HepG2 (cell line): ENCODE measurements around the gene CAMK2G. TPM values are rescaled to one million over a fixed set of nuclear protein-coding genes. Genes with fewer than 3 reads are reported as not detected.

Source experiments
- AKAP8 ChIP-seq: sonication (generic); formaldehyde crosslinking; IDR thresholded peaks from 2 replicates; pipeline ENCODE4 v1.5.1; 2020; ENCODE audit warnings: mild to moderate bottlenecking, missing genetic modification reagents
- ATF4 ChIP-seq, 2 experiments: fragments of 450-650 bp in 1 of 2; sonication (generic) in 1 of 2; formaldehyde crosslinking; IDR thresholded peaks; 2 replicates each; pipeline versions ENCODE4 v1.5.0 to v1.8.0; 2020 to 2022; ENCODE audit warnings: mild to moderate bottlenecking in 1 of 2, missing genetic modification reagents in 1 of 2
- BRD4 ChIP-seq: sonication (generic); formaldehyde crosslinking; IDR thresholded peaks from 2 replicates; pipeline ENCODE4 v1.4.0; 2020; ENCODE audit warnings: missing genetic modification reagents
- CEBPB ChIP-seq: IDR thresholded peaks from 2 replicates; pipeline ENCODE4 v1.6.1; 2011; ENCODE audit warnings: low read depth, low read length, improper control_type of control experiment, borderline replicate concordance
- CENPBD1 ChIP-seq: sonication (generic); formaldehyde crosslinking; IDR thresholded peaks from 2 replicates; pipeline ENCODE4 v1.8.0; 2022; ENCODE audit warnings: missing genetic modification reagents, low read depth, mild to moderate bottlenecking, borderline replicate concordance
- CREM ChIP-seq, 2 experiments: sonication (generic) in 1 of 2; formaldehyde crosslinking in 1 of 2; IDR thresholded peaks; 2 replicates each; pipeline versions ENCODE4 v1.4.0 to v1.6.1; 2016 to 2020; ENCODE audit warnings: antibody characterized with exemption in 1 of 2, mild to moderate bottlenecking in 1 of 2, missing genetic modification reagents in 1 of 2
- ESRRA ChIP-seq: sonication (generic); formaldehyde crosslinking; IDR thresholded peaks from 2 replicates; pipeline ENCODE4 v1.5.1; 2020; ENCODE audit warnings: mild to moderate bottlenecking, low read depth, missing genetic modification reagents
- GATA4 ChIP-seq: sonication (generic); IDR thresholded peaks from 2 replicates; pipeline ENCODE4 v1.6.1; 2016; ENCODE audit warnings: antibody characterized with exemption, low read depth, borderline replicate concordance
- KLF16 ChIP-seq, 2 experiments: sonication (generic) in 1 of 2; formaldehyde crosslinking in 1 of 2; IDR thresholded peaks; 2 replicates each; pipeline versions ENCODE4 v1.6.1 to v1.8.0; 2016 to 2023; ENCODE audit warnings: missing genetic modification reagents in 2 of 2, missing compliant biosample characterization in 1 of 2
- MAF1 ChIP-seq: sonication (generic); formaldehyde crosslinking; IDR thresholded peaks from 2 replicates; pipeline ENCODE4 v1.5.0; 2020; ENCODE audit warnings: missing genetic modification reagents, borderline replicate concordance
- MTA1 ChIP-seq: sonication (generic); formaldehyde crosslinking; IDR thresholded peaks from 2 replicates; pipeline ENCODE4 v1.4.0; 2020; ENCODE audit warnings: missing genetic modification reagents, mild to moderate bottlenecking, borderline replicate concordance
- MYC ChIP-seq: sonication (generic); formaldehyde crosslinking; IDR thresholded peaks from 2 replicates; pipeline ENCODE4 v1.9.0; 2021; ENCODE audit warnings: missing genetic modification reagents, borderline replicate concordance
- POLR2A ChIP-seq, 2 experiments: IDR thresholded peaks; 2 replicates each; pipeline ENCODE4 v1.6.1; 2011; ENCODE audit warnings: low read depth in 2 of 2, low read length in 2 of 2, mild to moderate bottlenecking in 1 of 2, moderate library complexity in 1 of 2; ENCODE audit not compliant: insufficient read depth in 1 of 2
- RELA ChIP-seq: sonication (generic); formaldehyde crosslinking; IDR thresholded peaks from 2 replicates; pipeline ENCODE4 v1.4.0; 2020; ENCODE audit warnings: missing genetic modification reagents
- SRY ChIP-seq: sonication (generic); formaldehyde crosslinking; IDR thresholded peaks from 2 replicates; pipeline ENCODE4 v1.8.0; 2022; ENCODE audit warnings: mild to moderate bottlenecking, missing genetic modification reagents
- XBP1 ChIP-seq: sonication (generic); formaldehyde crosslinking; IDR thresholded peaks from 2 replicates; pipeline ENCODE4 v1.5.0; 2020; ENCODE audit warnings: missing genetic modification reagents
- ZC3H13 ChIP-seq: sonication (generic); formaldehyde crosslinking; IDR thresholded peaks from 2 replicates; pipeline ENCODE4 v1.8.1; 2023; ENCODE audit warnings: mild to moderate bottlenecking, missing genetic modification reagents, moderate library complexity
- ZNF543 ChIP-seq: sonication (generic); formaldehyde crosslinking; IDR thresholded peaks from 2 replicates; pipeline ENCODE4 v1.4.0; 2020; ENCODE audit warnings: mild to moderate bottlenecking, missing genetic modification reagents
- ZNF556 ChIP-seq: sonication (generic); formaldehyde crosslinking; IDR thresholded peaks from 2 replicates; pipeline ENCODE4 v1.4.0; 2020; ENCODE audit warnings: mild to moderate bottlenecking, missing genetic modification reagents, borderline replicate concordance
- ZNF782 ChIP-seq: sonication (generic); formaldehyde crosslinking; IDR thresholded peaks from 2 replicates; pipeline ENCODE4 v1.4.0; 2020; ENCODE audit warnings: missing genetic modification reagents, mild to moderate bottlenecking, borderline replicate concordance
- polyA plus RNA-seq, 8 experiments: library from polyadenylated mRNA; depleted of rRNA in 3 of 8; stranded (reverse) in 7 of 8; unstranded in 1 of 8; fragments of >200 nt; fragmentation: Illumina TruSeq in 4 of 8; extraction: Trizol in 4 of 8; gene quantifications; 2 replicates each; pipeline versions ENCODE4 v1.2.1 to v1.2.3, GENCODE V29; 2011 to 2016; ENCODE audit warnings: low read depth in 4 of 8, missing spikeins in 1 of 8, mixed read lengths in 1 of 8; ENCODE audit not compliant: insufficient read depth in 1 of 8
- total RNA-seq, 5 experiments: library from RNA; depleted of rRNA; stranded (reverse); fragments of >200 nt; fragmentation: Illumina TruSeq; extraction: Trizol; gene quantifications; 2 replicates each; pipeline ENCODE4 v1.2.3, GENCODE V29; 2016; ENCODE audit warnings: low read depth in 1 of 5
- TF ChIP-seq, protein P1 (sequence below): sonication (generic); formaldehyde crosslinking; IDR thresholded peaks from 2 replicates; pipeline ENCODE4 v1.8.1; 2023; ENCODE audit warnings: mild to moderate bottlenecking, inconsistent platforms, moderate library complexity, missing genetic modification reagents, borderline replicate concordance
- TF ChIP-seq, protein P2 (sequence below): sonication (generic); formaldehyde crosslinking; IDR thresholded peaks from 2 replicates; pipeline ENCODE4 v1.8.0; 2022; ENCODE audit warnings: missing genetic modification reagents, mild to moderate bottlenecking, moderate library complexity, borderline replicate concordance
- TF ChIP-seq, protein P3 (sequence below): sonication (generic); formaldehyde crosslinking; IDR thresholded peaks from 2 replicates; pipeline ENCODE4 v1.4.0; 2020; ENCODE audit warnings: missing genetic modification reagents

The CAMK2G gene
- total and polyA plus RNA-seq, 2 of the 13 experiments (the other 11 are each of a cell fraction or from before 2014, with no cell fraction given), result 15.9 to 18.8 TPM

- TF ChIP-seq, protein P1, sequence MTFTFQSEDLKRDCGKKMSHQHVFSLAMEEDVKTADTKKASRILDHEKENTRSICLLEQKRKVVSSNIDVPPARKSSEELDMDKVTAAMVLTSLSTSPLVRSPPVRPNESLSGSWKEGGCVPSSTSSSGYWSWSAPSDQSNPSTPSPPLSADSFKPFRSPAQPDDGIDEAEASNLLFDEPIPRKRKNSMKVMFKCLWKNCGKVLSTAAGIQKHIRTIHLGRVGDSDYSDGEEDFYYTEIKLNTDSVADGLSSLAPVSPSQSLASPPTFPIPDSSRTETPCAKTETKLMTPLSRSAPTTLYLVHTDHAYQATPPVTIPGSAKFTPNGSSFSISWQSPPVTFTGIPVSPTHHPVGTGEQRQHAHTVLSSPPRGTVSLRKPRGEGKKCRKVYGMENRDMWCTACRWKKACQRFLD (CRISPR knock-in tag), result no peak
- TF ChIP-seq SRY (0 out of 2 replicates have a peak, but pooled peaks have one; percentile 46), CREM (IDR thresholded peaks at IDR 0.05) (no peak), CREM (CRISPR knock-in tag; IDR thresholded peaks at IDR 0.05) (no peak), XBP1 (CRISPR knock-in tag) (no peak), ZNF782 (0 out of 2 replicates have a peak, but pooled peaks have one; percentile 64), CEBPB (peak; percentile 91), ESRRA (CRISPR knock-in tag) (no peak; the same call in 1 of the 2 replicates), ZNF543 (CRISPR knock-in tag) (peak; percentile 57; the same call in 1 of the 2 replicates), GATA4 (0 out of 2 replicates have a peak, but pooled peaks have one; percentile 7), BRD4 (CRISPR knock-in tag) (peak; percentile 32; the same call in 1 of the 2 replicates), ZC3H13 (CRISPR knock-in tag) (no peak), ATF4 (CRISPR knock-in tag; IDR thresholded peaks at IDR 0.05) (peak in 1 of 2 experiments; percentile 12; a peak in 1 of 4 replicates), MAF1 (CRISPR knock-in tag) (no peak), KLF16 (CRISPR knock-in tag; IDR thresholded peaks at IDR 0.05) (peak in 1 of 2 experiments; percentile 15; a peak in 1 of 4 replicates), MTA1 (no peak; the same call in 1 of the 2 replicates), AKAP8 (no peak), RELA (CRISPR knock-in tag) (no peak), MYC (CRISPR knock-in tag) (peak; percentile 74; the same call in 1 of the 2 replicates), CENPBD1 (CRISPR knock-in tag) (no peak), POLR2A (IDR thresholded peaks at IDR 0.05; ENCODE audit: insufficient read depth in 1 of 2, low read depth in 2 of 2, low read length in 2 of 2) (peak; percentile 62 to 83), ZNF556 (CRISPR knock-in tag) (peak; percentile 72; the same call in 1 of the 2 replicates)
- TF ChIP-seq, protein P2, sequence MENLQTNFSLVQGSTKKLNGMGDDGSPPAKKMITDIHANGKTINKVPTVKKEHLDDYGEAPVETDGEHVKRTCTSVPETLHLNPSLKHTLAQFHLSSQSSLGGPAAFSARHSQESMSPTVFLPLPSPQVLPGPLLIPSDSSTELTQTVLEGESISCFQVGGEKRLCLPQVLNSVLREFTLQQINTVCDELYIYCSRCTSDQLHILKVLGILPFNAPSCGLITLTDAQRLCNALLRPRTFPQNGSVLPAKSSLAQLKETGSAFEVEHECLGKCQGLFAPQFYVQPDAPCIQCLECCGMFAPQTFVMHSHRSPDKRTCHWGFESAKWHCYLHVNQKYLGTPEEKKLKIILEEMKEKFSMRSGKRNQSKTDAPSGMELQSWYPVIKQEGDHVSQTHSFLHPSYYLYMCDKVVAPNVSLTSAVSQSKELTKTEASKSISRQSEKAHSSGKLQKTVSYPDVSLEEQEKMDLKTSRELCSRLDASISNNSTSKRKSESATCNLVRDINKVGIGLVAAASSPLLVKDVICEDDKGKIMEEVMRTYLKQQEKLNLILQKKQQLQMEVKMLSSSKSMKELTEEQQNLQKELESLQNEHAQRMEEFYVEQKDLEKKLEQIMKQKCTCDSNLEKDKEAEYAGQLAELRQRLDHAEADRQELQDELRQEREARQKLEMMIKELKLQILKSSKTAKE, result no peak
- TF ChIP-seq, protein P3, sequence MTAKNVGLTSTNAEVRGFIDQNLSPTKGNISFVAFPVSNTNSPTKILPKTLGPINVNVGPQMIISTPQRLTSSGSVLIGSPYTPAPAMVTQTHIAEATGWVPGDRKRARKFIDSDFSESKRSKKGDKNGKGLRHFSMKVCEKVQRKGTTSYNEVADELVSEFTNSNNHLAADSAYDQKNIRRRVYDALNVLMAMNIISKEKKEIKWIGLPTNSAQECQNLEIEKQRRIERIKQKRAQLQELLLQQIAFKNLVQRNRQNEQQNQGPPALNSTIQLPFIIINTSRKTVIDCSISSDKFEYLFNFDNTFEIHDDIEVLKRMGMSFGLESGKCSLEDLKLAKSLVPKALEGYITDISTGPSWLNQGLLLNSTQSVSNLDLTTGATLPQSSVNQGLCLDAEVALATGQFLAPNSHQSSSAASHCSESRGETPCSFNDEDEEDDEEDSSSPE (CRISPR knock-in tag), result peak; percentile 21; the same call in 1 of the 2 replicates
Measured at GRCh38 chr10:73874267-73875138, at the start of gene CAMK2G (continued).
